HEK293 (cell line): ENCODE results near the gene ITGB1BP2.

Experiments
- CTCF ChIA-PET: fragments of 350-600 bp; formaldehyde crosslinking; extraction: SDS; loops from one replicate; lab custom pipeline; 2021; ENCODE audit warnings: antibody characterized with exemption; lab: Yijun Ruan, JAX
- POLR2A ChIA-PET: fragments of 300-600 bp; formaldehyde crosslinking; extraction: SDS; loops from one replicate; lab custom pipeline; 2020; ENCODE audit warnings: antibody characterized with exemption, inconsistent platforms; lab: Yijun Ruan, JAX
- H3K27ac ChIP-seq: fragments of 200-500 bp; sonication (Bioruptor generic); 2 replicates; pipeline ENCODE4 v1.5.1; 2014; ENCODE audit warnings: low read depth, low read length, control low read depth, inconsistent platforms; ENCODE audit errors: extremely low read depth
- H3K36me3 ChIP-seq, 2 experiments: fragments of 200-500 bp in 1 of 2; sonication (Bioruptor generic) in 1 of 2; 1 replicate in 1 of 2; 2 replicates in 1 of 2; pipeline ENCODE4 v1.5.1; 2014 to 2017; ENCODE audit warnings: inconsistent platforms in 2 of 2, low read length in 2 of 2; ENCODE audit not compliant: control insufficient read depth in 2 of 2, insufficient read depth in 1 of 2
- H3K4me1 ChIP-seq: fragments of 200-500 bp; sonication (Bioruptor generic); 2 replicates; pipeline ENCODE4 v1.5.1; 2014; ENCODE audit warnings: mild to moderate bottlenecking, low read length, inconsistent platforms; ENCODE audit not compliant: control insufficient read depth, insufficient read depth
- H3K4me3 ChIP-seq: 2 replicates; pipeline ENCODE4 v1.5.1; 2011; ENCODE audit warnings: low read depth, mild to moderate bottlenecking, control low read depth, low read length, moderate library complexity
- H3K9me3 ChIP-seq: fragments of 200-500 bp; sonication (Bioruptor generic); 2 replicates; pipeline ENCODE4 v1.5.1; 2014; ENCODE audit warnings: low read depth, low read length, inconsistent platforms; ENCODE audit not compliant: control insufficient read depth, insufficient read depth
- INSM2 ChIP-seq: fragments of 450-650 bp; formaldehyde crosslinking; IDR thresholded peaks from 2 replicates; pipeline ENCODE4 v1.5.1; 2016; ENCODE audit warnings: missing biosample characterization, missing genetic modification characterization
- KLF7 ChIP-seq: fragments of 450-650 bp; formaldehyde crosslinking; IDR thresholded peaks from 2 replicates; pipeline ENCODE4 v1.5.1; 2016; ENCODE audit warnings: missing biosample characterization, missing genetic modification characterization, borderline replicate concordance
- PATZ1 ChIP-seq: fragments of 450-650 bp; formaldehyde crosslinking; IDR thresholded peaks from 2 replicates; pipeline ENCODE4 v1.5.1; 2016; ENCODE audit warnings: missing biosample characterization, missing genetic modification characterization
- PRDM1 ChIP-seq: fragments of 450-650 bp; formaldehyde crosslinking; IDR thresholded peaks from 2 replicates; pipeline ENCODE4; 2016; ENCODE audit warnings: missing biosample characterization, missing genetic modification characterization
- SALL2 ChIP-seq: fragments of 450-650 bp; formaldehyde crosslinking; IDR thresholded peaks from 2 replicates; pipeline ENCODE4 v1.5.0; 2017; ENCODE audit warnings: missing biosample characterization, mild to moderate bottlenecking, missing genetic modification characterization, borderline replicate concordance
- SP2 ChIP-seq: fragments of 450-650 bp; formaldehyde crosslinking; IDR thresholded peaks from 2 replicates; pipeline ENCODE4 v1.5.1; 2016; ENCODE audit warnings: missing biosample characterization, missing genetic modification characterization
- ZNF155 ChIP-seq: fragments of 450-650 bp; formaldehyde crosslinking; IDR thresholded peaks from 2 replicates; pipeline ENCODE4 v1.5.1; 2016; ENCODE audit warnings: missing biosample characterization, missing genetic modification characterization
- ZNF211 ChIP-seq: fragments of 450-650 bp; formaldehyde crosslinking; IDR thresholded peaks from 2 replicates; pipeline ENCODE4 v1.5.1; 2016; ENCODE audit warnings: low read depth, missing biosample characterization, missing genetic modification characterization
- ZNF214 ChIP-seq: fragments of 450-650 bp; formaldehyde crosslinking; IDR thresholded peaks from 2 replicates; pipeline ENCODE4 v1.5.1; 2017; ENCODE audit warnings: missing biosample characterization, mild to moderate bottlenecking, missing genetic modification characterization, borderline replicate concordance
- ZNF274 ChIP-seq, 2 experiments: fragments of 200-500 bp in 1 of 2; fragments of 450-650 bp in 1 of 2; sonication (Bioruptor generic) in 1 of 2; formaldehyde crosslinking in 1 of 2; IDR thresholded peaks; 2 replicates each; pipeline versions ENCODE4 v1.5.1 to v1.6.1; 2014 to 2016; ENCODE audit warnings: borderline replicate concordance in 1 of 2, inconsistent platforms in 1 of 2, low read length in 1 of 2, missing biosample characterization in 1 of 2, missing genetic modification characterization in 1 of 2
- ZNF341 ChIP-seq: fragments of 450-650 bp; formaldehyde crosslinking; IDR thresholded peaks from 2 replicates; pipeline ENCODE4; 2016; ENCODE audit warnings: low read depth, missing biosample characterization, missing genetic modification characterization
- ZNF366 ChIP-seq: fragments of 450-650 bp; formaldehyde crosslinking; conservative IDR thresholded peaks from 2 replicates; pipeline ENCODE4 v1.5.1; 2016; ENCODE audit warnings: missing biosample characterization, missing genetic modification characterization
- ZNF394 ChIP-seq: fragments of 450-650 bp; formaldehyde crosslinking; IDR thresholded peaks from 2 replicates; pipeline ENCODE4 v1.5.1; 2016; ENCODE audit warnings: missing biosample characterization, missing genetic modification characterization, mild to moderate bottlenecking, moderate library complexity, borderline replicate concordance
- ZNF510 ChIP-seq: fragments of 450-650 bp; formaldehyde crosslinking; IDR thresholded peaks from 2 replicates; pipeline ENCODE4 v1.5.1; 2018; ENCODE audit warnings: mild to moderate bottlenecking, missing genetic modification characterization, missing biosample characterization; ENCODE audit not compliant: insufficient replicate concordance
- ZNF518A ChIP-seq: fragments of 450-650 bp; formaldehyde crosslinking; conservative IDR thresholded peaks from 2 replicates; pipeline ENCODE4 v1.5.1; 2016; ENCODE audit warnings: low read depth, missing biosample characterization, missing genetic modification characterization
- ZNF544 ChIP-seq: fragments of 450-650 bp; formaldehyde crosslinking; IDR thresholded peaks from 2 replicates; pipeline ENCODE4 v1.5.0; 2017; ENCODE audit warnings: missing biosample characterization, missing genetic modification characterization
- ZNF596 ChIP-seq: fragments of 450-650 bp; IDR thresholded peaks from 2 replicates; pipeline ENCODE4 v1.5.0; 2018; ENCODE audit warnings: missing biosample characterization, mild to moderate bottlenecking, missing genetic modification characterization, moderate library complexity
- ZNF692 ChIP-seq: fragments of 450-650 bp; formaldehyde crosslinking; IDR thresholded peaks from 2 replicates; pipeline ENCODE4 v1.5.1; 2016; ENCODE audit warnings: missing biosample characterization, missing genetic modification characterization
- ZNF704 ChIP-seq: fragments of 450-650 bp; formaldehyde crosslinking; IDR thresholded peaks from 2 replicates; pipeline ENCODE4 v1.5.1; 2016; ENCODE audit warnings: missing biosample characterization, missing genetic modification characterization
- ZNF768 ChIP-seq: fragments of 450-650 bp; formaldehyde crosslinking; IDR thresholded peaks from 2 replicates; pipeline ENCODE4 v1.5.1; 2018; ENCODE audit warnings: missing biosample characterization, mild to moderate bottlenecking, missing genetic modification characterization
- ZSCAN5A ChIP-seq: fragments of 450-650 bp; formaldehyde crosslinking; IDR thresholded peaks from 2 replicates; pipeline ENCODE4 v1.5.1; 2016; ENCODE audit warnings: missing biosample characterization, missing genetic modification characterization

ITGB1BP2 gene

GRCh38 chrX:71304561-71304960 is 3.0 kb downstream of the ITGB1BP2 start:
- POLR2A ChIA-PET: interaction anchor here (1.1 to 1.2 kb wide), 2 partner anchors 14 to 21 kb away, joined by 3 read pairs; partner anchors contain the start of gene NONO
- Histone ChIP-seq H3K9me3 (no peaks in the 10 kb centered on the region), H3K36me3 (peaks cover 5 to 35% of the 10 kb centered on the region in 2 experiments), H3K27ac (no peak overlapping the region), H3K4me3 (no peak overlapping the region)
- TF ChIP-seq ZNF366 (tag by site-specific recombination) (peak; percentile 58; the same call in 1 of the 2 replicates), PRDM1 (tag by site-specific recombination) (peak; percentile 89), SP2 (tag by site-specific recombination) (no peak)
- TF ChIP-seq, all 188 proteins: peak for 2
- CTCF ChIA-PET: interaction anchor here (0.5 kb wide), 1 partner anchor 28 kb away, joined by 3 read pairs; no protein-coding TSS in a partner anchor
- H3K4me1 ChIP-seq: no peaks in the 10 kb centered on the region

- POLR2A ChIA-PET: no interaction called here
- CTCF ChIA-PET: no interaction called here
- no peaks in the 10 kb centered on the region for H3K9me3 ChIP-seq
- H3K36me3 ChIP-seq: no peaks in the 10 kb centered on the region; a peak in 1 of 3 replicates
- H3K4me3 ChIP-seq: no peak overlapping the region
- no peaks in the 10 kb centered on the region for H3K4me1 ChIP-seq
- no peak overlapping the region for H3K27ac ChIP-seq
- TF ChIP-seq ZNF211 (no peak), ZNF155 (tag by site-specific recombination) (no peak), ZNF544 (tag by site-specific recombination) (no peak), ZNF394 (tag by site-specific recombination) (no peak), PATZ1 (no peak), ZNF274 (IDR thresholded peaks at IDR 0.05; ENCODE audit: low read length) (no peak), ZNF274 (tag by site-specific recombination; IDR thresholded peaks at IDR 0.05; ENCODE audit: borderline replicate concordance) (no peak), ZNF768 (tag by site-specific recombination) (no peak), ZSCAN5A (tag by site-specific recombination) (no peak), ZNF596 (tag by site-specific recombination) (no peak), KLF7 (no peak), ZNF510 (no peak), ZNF518A (tag by site-specific recombination) (no peak), ZNF341 (no peak), ZNF692 (no peak), ZNF704 (tag by site-specific recombination) (no peak), INSM2 (tag by site-specific recombination) (no peak), SALL2 (tag by site-specific recombination) (no peak), ZNF214 (tag by site-specific recombination) (no peak)
These were observed 14.4 kb downstream of the ITGB1BP2 start for GRCh38 chrX:71315917-71316316.
